ENCODE data around the gene ARL15.
"Not testable (repeated sequence)": the region's sequence is repeated elsewhere in the genome, so short reads cannot be mapped to it uniquely, and the experiment has no call there.

ARL15 gene

GRCh38 chr5:54310433-54311175 is at the start of gene ARL15:
Gene ARL15, minus strand, starts transcription at chr5:54310573.
- DNase-seq (ENCODE audit: low read depth) = peak; percentile 72

- DNase-seq (ENCODE audit: low read depth) = no peak
These were observed 49.7 kb upstream of the ARL15 start for GRCh38 chr5:54360089-54360488.

GRCh38 chr5:54357408-54358058 is 47.2 kb upstream of the ARL15 start:
- no peak for DNase-seq (ENCODE audit: low read depth)

GRCh38 chr5:54353933-54354564 is 43.7 kb upstream of the ARL15 start:
- DNase-seq (ENCODE audit: low read depth) = not testable (repeated sequence)

- not testable (repeated sequence) for DNase-seq (ENCODE audit: low read depth)
These were observed 42.2 kb upstream of the ARL15 start for GRCh38 chr5:54352580-54352979.

- DNase-seq (ENCODE audit: low read depth) = no peak
These were observed 37.0 kb upstream of the ARL15 start for GRCh38 chr5:54347221-54347865.

- no peak for DNase-seq (ENCODE audit: low read depth)
These were observed 34.3 kb upstream of the ARL15 start for GRCh38 chr5:54344653-54345052.

- no peak for DNase-seq (ENCODE audit: low read depth)
These were observed 31.6 kb upstream of the ARL15 start for GRCh38 chr5:54341971-54342370.

- no peak for DNase-seq (ENCODE audit: low read depth)
These were observed 27.1 kb upstream of the ARL15 start for GRCh38 chr5:54337523-54337922.

GRCh38 chr5:54332720-54333119 is 22.3 kb upstream of the ARL15 start:
- DNase-seq (ENCODE audit: low read depth) = no peak

GRCh38 chr5:54329731-54330709 is 19.6 kb upstream of the ARL15 start:
- peak; percentile 91 for DNase-seq (ENCODE audit: low read depth)

GRCh38 chr5:54326662-54327270 is 16.4 kb upstream of the ARL15 start:
- DNase-seq (ENCODE audit: low read depth) = no peak

GRCh38 chr5:54325610-54326311 is 15.4 kb upstream of the ARL15 start:
- DNase-seq (ENCODE audit: low read depth) = no peak

GRCh38 chr5:54325272-54325609 is 14.9 kb upstream of the ARL15 start:
- no peak for DNase-seq (ENCODE audit: low read depth)

- DNase-seq (ENCODE audit: low read depth) = no peak
These were observed 14.4 kb upstream of the ARL15 start for GRCh38 chr5:54324651-54325271.

- DNase-seq (ENCODE audit: low read depth) = no peak
These were observed 13.1 kb upstream of the ARL15 start for GRCh38 chr5:54323495-54323894.

GRCh38 chr5:54320256-54320655 is 9.9 kb upstream of the ARL15 start:
- DNase-seq (ENCODE audit: low read depth) = no peak

- no peak for DNase-seq (ENCODE audit: low read depth)
These were observed 7.3 kb upstream of the ARL15 start for GRCh38 chr5:54317511-54318260.

All from GM04503 (cell line).